Cardiac muscle cell (in vitro differentiated cells and primary cell): ENCODE data around the gene LOXL3. TPM values are rescaled to one million over a fixed set of nuclear protein-coding genes. Genes with fewer than 3 reads are reported as not detected.

ENCODE experiments used
- DNase-seq, 2 donors: peaks; one replicate each; pipeline versions ENCODE4 v3.0.0 to v3.0.0-alpha.2; 2010 to 2017; ENCODE audit warnings: low read depth in 1 of 2, low spot score in 1 of 2
- H3K27ac ChIP-seq: fragments of 200-600 bp; sonication (generic); 2 replicates; pipeline ENCODE4 v1.5.1; 2016
- H3K27me3 ChIP-seq: fragments of 200-600 bp; sonication (generic); 2 replicates; pipeline ENCODE4 v1.6.0; 2016; ENCODE audit warnings: control low read depth
- H3K36me3 ChIP-seq: fragments of 200-600 bp; sonication (generic); 2 replicates; pipeline ENCODE4 v1.5.1; 2016; ENCODE audit warnings: control low read depth
- H3K4me1 ChIP-seq: fragments of 200-600 bp; sonication (generic); 2 replicates; pipeline ENCODE4 v1.8.1; 2017; ENCODE audit warnings: low read depth, mild to moderate bottlenecking, mixed run types
- H3K4me3 ChIP-seq: fragments of 200-600 bp; sonication (generic); 2 replicates; pipeline ENCODE4 v1.5.1; 2016; ENCODE audit warnings: mild to moderate bottlenecking
- H3K9me3 ChIP-seq: fragments of 200-600 bp; sonication (generic); 2 replicates; pipeline ENCODE4 v1.5.1; 2017; ENCODE audit warnings: low read depth, mild to moderate bottlenecking, control low read depth
- CTCF ChIP-seq: IDR thresholded peaks from 2 replicates; pipeline ENCODE4 v1.5.1; 2012; ENCODE audit warnings: low read depth, mild to moderate bottlenecking, low read length
- polyA plus RNA-seq: library from polyadenylated mRNA; unstranded; fragments of >200 nt; fragmentation: Nextera tagmentation; extraction: Ambion mirVana; gene quantifications from 2 replicates; pipeline ENCODE4 v1.2.1, GENCODE V29; 2016
- total RNA-seq: library from RNA; depleted of rRNA; stranded (reverse); fragments of >200 nt; gene quantifications from 2 replicates; pipeline ENCODE4 v1.2.3, GENCODE V29; 2016

The LOXL3 gene
- total and polyA plus RNA-seq, 2 experiments from 2014 or later: 13.4 to 43.3 TPM

- no peak for DNase-seq
- no peak overlapping the region for H3K27ac ChIP-seq
- H3K9me3 ChIP-seq: no peaks in the 10 kb centered on the region
- no peak for TF ChIP-seq CTCF
- H3K36me3 ChIP-seq: no peaks in the 10 kb centered on the region
- H3K27me3 ChIP-seq: peaks cover 22% of the 10 kb centered on the region
- peaks cover 8% of the 10 kb centered on the region for H3K4me1 ChIP-seq
- H3K4me3 ChIP-seq: no peak overlapping the region
These were observed 2.4 kb upstream of the LOXL3 start for GRCh38 chr2:74556159-74556558.

GRCh38 chr2:74555610-74556103 is 1.9 kb upstream of the LOXL3 start:
- peaks cover 21% of the 10 kb centered on the region for H3K27me3 ChIP-seq
- DNase-seq: no peak
- H3K27ac ChIP-seq: no peak overlapping the region
- H3K4me3 ChIP-seq: peak overlapping the region; percentile 53
- H3K36me3 ChIP-seq: no peaks in the 10 kb centered on the region
- H3K4me1 ChIP-seq: peaks cover 8% of the 10 kb centered on the region
- no peak for TF ChIP-seq CTCF
- H3K9me3 ChIP-seq: no peaks in the 10 kb centered on the region

- Histone ChIP-seq H3K27me3 (peaks cover 21% of the 10 kb centered on the region), H3K9me3 (no peaks in the 10 kb centered on the region), H3K4me1 (peaks cover 8% of the 10 kb centered on the region), H3K27ac (no peak overlapping the region), H3K4me3 (peak overlapping the region; percentile 53), H3K36me3 (no peaks in the 10 kb centered on the region)
- DNase-seq: peak; percentile 50 to 74
- TF ChIP-seq CTCF: no peak
These were observed 1.2 kb upstream of the LOXL3 start for GRCh38 chr2:74554820-74555531.

- Histone ChIP-seq H3K36me3 (no peaks in the 10 kb centered on the region), H3K9me3 (no peaks in the 10 kb centered on the region), H3K27me3 (peaks cover 27% of the 10 kb centered on the region), H3K4me1 (peaks cover 8% of the 10 kb centered on the region), H3K27ac (peak overlapping the region; percentile 30), H3K4me3 (peak overlapping the region; percentile 53)
- no peak for TF ChIP-seq CTCF
- peak; percentile 25 to 76 for DNase-seq
These were observed 579 bp downstream of the LOXL3 start for GRCh38 chr2:74552914-74553811.

GRCh38 chr2:74551942-74552913 is 1.5 kb downstream of the LOXL3 start:
- no peak for TF ChIP-seq CTCF
- no peak for DNase-seq
- H3K36me3 ChIP-seq: no peaks in the 10 kb centered on the region
- H3K4me3 ChIP-seq: peak overlapping the region; percentile 53
- no peaks in the 10 kb centered on the region for H3K9me3 ChIP-seq
- peaks cover 32% of the 10 kb centered on the region for H3K27me3 ChIP-seq
- H3K27ac ChIP-seq: no peak overlapping the region
- H3K4me1 ChIP-seq: peaks cover 8% of the 10 kb centered on the region
